GM19467 (cell line): ENCODE measurements around the gene KRTAP19-3.
"Not testable (repeated sequence)": the region's sequence is repeated elsewhere in the genome, so short reads cannot be mapped to it uniquely, and the experiment has no call there.

ENCODE experiments used
- ATAC-seq: cut with Tn5 transposase; IDR thresholded peaks from one replicate; pipeline ENCODE4 v1.9.1; 2021; ENCODE audit warnings: mild to moderate bottlenecking, moderate library complexity; ENCODE audit not compliant: unreplicated experiment

Gene KRTAP19-3

GRCh38 chr21:30491963-30492428, at the start of gene KRTAP19-3:
Gene KRTAP19-3 (minus strand): TSS chr21:30492013. CDS start chr21:30491957, 56 bp downstream.
- no peak for ATAC-seq

- no peak for ATAC-seq
Measured at GRCh38 chr21:30518876-30519275, 27.1 kb upstream of the KRTAP19-3 start.

- no peak for ATAC-seq
Measured at GRCh38 chr21:30515681-30516080, 23.9 kb upstream of the KRTAP19-3 start.

GRCh38 chr21:30505621-30506205, 13.9 kb upstream of the KRTAP19-3 start:
- not testable (repeated sequence) for ATAC-seq

GRCh38 chr21:30502041-30502440, 10.2 kb upstream of the KRTAP19-3 start, which contains the start of gene KRTAP19-5:
Gene KRTAP19-5 (minus strand): TSS chr21:30502141. CDS start chr21:30502090, 51 bp downstream.
- ATAC-seq = no peak

- ATAC-seq = no peak
Measured at GRCh38 chr21:30497065-30497464, 5.3 kb upstream of the KRTAP19-3 start, which contains the start of gene KRTAP19-4. Gene KRTAP19-4 (minus strand): TSS chr21:30497165. CDS start chr21:30497110, 55 bp downstream.

- ATAC-seq = no peak
Measured at GRCh38 chr21:30487336-30487735, 4.5 kb downstream of the KRTAP19-3 start, which contains the start of gene KRTAP19-2. Gene KRTAP19-2 (minus strand): TSS chr21:30487436. CDS start chr21:30487348, 88 bp downstream.

GRCh38 chr21:30486180-30486579, 5.6 kb downstream of the KRTAP19-3 start:
- no peak for ATAC-seq

- no peak for ATAC-seq
Measured at GRCh38 chr21:30482130-30482529, 9.7 kb downstream of the KRTAP19-3 start.

GRCh38 chr21:30480145-30480544, 11.7 kb downstream of the KRTAP19-3 start, which contains the start of gene KRTAP19-1:
Gene KRTAP19-1 (minus strand): TSS chr21:30480367. CDS start chr21:30480317, 50 bp downstream.
- ATAC-seq = no peak

- no peak for ATAC-seq
Measured at GRCh38 chr21:30479259-30479658, 12.6 kb downstream of the KRTAP19-3 start.

GRCh38 chr21:30478004-30478403, 13.8 kb downstream of the KRTAP19-3 start:
- no peak for ATAC-seq

- no peak for ATAC-seq
Measured at GRCh38 chr21:30468900-30469714, 22.7 kb downstream of the KRTAP19-3 start.

- ATAC-seq = no peak
Measured at GRCh38 chr21:30463713-30464112, 28.1 kb downstream of the KRTAP19-3 start.

- ATAC-seq = no peak
Measured at GRCh38 chr21:30448514-30448913, 43.3 kb downstream of the KRTAP19-3 start.

- no peak for ATAC-seq
Measured at GRCh38 chr21:30447056-30447455, 44.8 kb downstream of the KRTAP19-3 start.

GRCh38 chr21:30444204-30444603, 47.6 kb downstream of the KRTAP19-3 start:
- ATAC-seq = no peak

GRCh38 chr21:30443226-30443625, 48.6 kb downstream of the KRTAP19-3 start:
- no peak for ATAC-seq
